Breast epithelium (tissue), 3 donors: ENCODE measurements around the gene COL23A1.

Source experiments
- POLR2A ChIP-seq: fragments of 450-650 bp; IDR thresholded peaks from one replicate; pipeline ENCODE4 v1.6.1; 2016; ENCODE audit warnings: antibody characterized with exemption, mild to moderate bottlenecking, moderate library complexity
- POLR2AphosphoS5 ChIP-seq, 3 donors: sonication (generic); formaldehyde crosslinking; IDR thresholded peaks; one replicate each; pipeline ENCODE4 v1.6.1; 2017; ENCODE audit warnings: antibody characterized with exemption in 3 of 3
- TF ChIP-seq, protein P1 (sequence below), 3 donors: fragments of 450-650 bp; IDR thresholded peaks; one replicate each; pipeline ENCODE4 v1.5.1; 2016 to 2017; ENCODE audit warnings: antibody characterized with exemption in 3 of 3, mild to moderate bottlenecking in 3 of 3, moderate library complexity in 3 of 3

- TF ChIP-seq, protein P1, sequence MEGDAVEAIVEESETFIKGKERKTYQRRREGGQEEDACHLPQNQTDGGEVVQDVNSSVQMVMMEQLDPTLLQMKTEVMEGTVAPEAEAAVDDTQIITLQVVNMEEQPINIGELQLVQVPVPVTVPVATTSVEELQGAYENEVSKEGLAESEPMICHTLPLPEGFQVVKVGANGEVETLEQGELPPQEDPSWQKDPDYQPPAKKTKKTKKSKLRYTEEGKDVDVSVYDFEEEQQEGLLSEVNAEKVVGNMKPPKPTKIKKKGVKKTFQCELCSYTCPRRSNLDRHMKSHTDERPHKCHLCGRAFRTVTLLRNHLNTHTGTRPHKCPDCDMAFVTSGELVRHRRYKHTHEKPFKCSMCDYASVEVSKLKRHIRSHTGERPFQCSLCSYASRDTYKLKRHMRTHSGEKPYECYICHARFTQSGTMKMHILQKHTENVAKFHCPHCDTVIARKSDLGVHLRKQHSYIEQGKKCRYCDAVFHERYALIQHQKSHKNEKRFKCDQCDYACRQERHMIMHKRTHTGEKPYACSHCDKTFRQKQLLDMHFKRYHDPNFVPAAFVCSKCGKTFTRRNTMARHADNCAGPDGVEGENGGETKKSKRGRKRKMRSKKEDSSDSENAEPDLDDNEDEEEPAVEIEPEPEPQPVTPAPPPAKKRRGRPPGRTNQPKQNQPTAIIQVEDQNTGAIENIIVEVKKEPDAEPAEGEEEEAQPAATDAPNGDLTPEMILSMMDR (IDR thresholded peaks at IDR 0.05), result no peak
- no peak for TF ChIP-seq POLR2A
- no peak for TF ChIP-seq POLR2AphosphoS5 (IDR thresholded peaks at IDR 0.05)
Observed at GRCh38 chr5:178357678-178358077, 232.5 kb downstream of the COL23A1 start.
